PC-9 (cell line): ENCODE measurements around the gene IGIP. TPM values are rescaled to one million over a fixed set of nuclear protein-coding genes. Genes with fewer than 3 reads are reported as not detected.

Experiments used
- BruUV-seq: library from RNA; stranded (reverse); fragments of 400-500 nt; replicated peaks from 2 replicates; lab custom pipeline; 2021; lab: Mats Ljungman, UMichigan
- CTCF ChIA-PET: fragments of 300-600 bp; sonication (Branson Sonifier 250); formaldehyde crosslinking; loops from one replicate; lab custom pipeline; 2022; ENCODE audit warnings: antibody characterized with exemption; lab: Charles Lee
- POLR2A ChIA-PET: fragments of 300-600 bp; sonication (Branson Sonifier 250); formaldehyde crosslinking; loops from one replicate; lab custom pipeline; 2022; ENCODE audit warnings: antibody characterized with exemption; ENCODE audit not compliant: unreplicated experiment; lab: Charles Lee
- DNase-seq, 2 experiments: peaks; one replicate each; pipeline versions ENCODE4 v3.0.0 to v3.0.0-alpha.2; 2015 to 2022; ENCODE audit warnings: mixed read lengths in 1 of 2
- H2AFZ ChIP-seq: fragments of 200-600 bp; sonication (generic); 2 replicates; pipeline ENCODE4 v1.8.1; 2017; ENCODE audit warnings: antibody characterized with exemption
- H3F3A ChIP-seq: fragments of 200-600 bp; sonication (generic); 2 replicates; pipeline ENCODE4 v1.8.1; 2017; ENCODE audit warnings: antibody characterized with exemption, mild to moderate bottlenecking, low read depth; ENCODE audit not compliant: insufficient read depth
- H3K27ac ChIP-seq: fragments of 200-600 bp; sonication (generic); 2 replicates; pipeline ENCODE4 v1.6.1; 2016; ENCODE audit warnings: mixed run types
- H3K27me3 ChIP-seq: fragments of 200-600 bp; sonication (generic); 2 replicates; pipeline ENCODE4 v1.6.1; 2016; ENCODE audit warnings: low read depth, mixed run types; ENCODE audit not compliant: insufficient read depth
- H3K36me3 ChIP-seq: fragments of 200-600 bp; sonication (generic); 2 replicates; pipeline ENCODE4 v1.6.1; 2016; ENCODE audit warnings: low read depth, mixed run types
- H3K4me1 ChIP-seq: fragments of 200-600 bp; sonication (generic); replicated peaks from 2 replicates; pipeline ENCODE4 v1.6.1; 2016; ENCODE audit warnings: mixed run types; ENCODE audit not compliant: insufficient read depth
- H3K4me2 ChIP-seq: fragments of 200-600 bp; sonication (generic); 2 replicates; pipeline ENCODE4 v1.6.1; 2017; ENCODE audit warnings: mixed run types
- H3K4me3 ChIP-seq: fragments of 200-600 bp; sonication (generic); 2 replicates; pipeline ENCODE4 v1.6.1; 2016; ENCODE audit warnings: mixed run types
- H3K79me2 ChIP-seq: fragments of 200-600 bp; sonication (generic); 2 replicates; pipeline ENCODE4 v1.6.1; 2017; ENCODE audit warnings: low read depth, mixed run types
- H3K9me2 ChIP-seq: fragments of 200-600 bp; sonication (generic); 2 replicates; pipeline ENCODE4 v1.8.1; 2017; ENCODE audit warnings: mild to moderate bottlenecking; ENCODE audit not compliant: insufficient read depth
- H3K9me3 ChIP-seq: fragments of 200-600 bp; sonication (generic); 2 replicates; pipeline ENCODE4 v1.8.1; 2016; ENCODE audit warnings: low read depth; ENCODE audit not compliant: insufficient read depth
- H4K20me1 ChIP-seq: fragments of 200-600 bp; sonication (generic); 2 replicates; pipeline ENCODE4 v1.8.1; 2017; ENCODE audit not compliant: insufficient read depth
- EZH2 ChIP-seq: fragments of 200-600 bp; sonication (generic); IDR thresholded peaks from 2 replicates; pipeline ENCODE4 v1.8.0; 2017; ENCODE audit warnings: antibody characterized with exemption, low read depth
- intact Hi-C: fragments of 100-400 bp; cut with micrococcal nuclease; formaldehyde crosslinking; loops from one replicate; pipeline ENCODE4 v1.10.0; 2022; ENCODE audit not compliant: unreplicated experiment
- total RNA-seq: library from RNA; stranded (reverse); gene quantifications from 2 replicates; pipeline ENCODE4 v1.2.3, GENCODE V29; 2021
- TF ChIP-seq, protein P1 (sequence below): fragments of 200-600 bp; sonication (generic); conservative IDR thresholded peaks from 2 replicates; pipeline ENCODE4 v1.6.1; 2017; ENCODE audit warnings: mixed run types, antibody characterized with exemption, mild to moderate bottlenecking, moderate library complexity

The IGIP gene
- total RNA-seq, 1 experiment from 2014 or later = 6.2 TPM

DNA sequence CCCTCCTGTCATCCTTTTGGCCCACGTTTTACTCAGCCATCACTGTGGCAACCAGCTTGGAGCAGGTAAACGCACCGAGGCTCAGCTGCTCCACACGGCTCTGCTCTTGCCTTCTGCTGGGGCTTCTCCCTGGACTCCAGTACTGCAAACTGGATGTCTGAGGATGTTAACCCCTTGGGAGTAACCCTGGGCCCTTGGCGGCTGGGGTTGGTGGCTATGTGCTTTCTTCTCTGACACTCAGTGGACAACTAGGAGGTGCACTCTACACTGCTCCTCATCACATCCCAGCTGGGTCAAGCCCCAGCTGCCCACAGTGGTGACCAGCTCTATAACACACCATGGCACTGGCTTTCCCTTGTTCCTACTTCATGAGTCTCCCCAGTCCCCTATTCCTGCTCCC is 37.0 kb downstream of the IGIP start:
- TF ChIP-seq, protein P1, sequence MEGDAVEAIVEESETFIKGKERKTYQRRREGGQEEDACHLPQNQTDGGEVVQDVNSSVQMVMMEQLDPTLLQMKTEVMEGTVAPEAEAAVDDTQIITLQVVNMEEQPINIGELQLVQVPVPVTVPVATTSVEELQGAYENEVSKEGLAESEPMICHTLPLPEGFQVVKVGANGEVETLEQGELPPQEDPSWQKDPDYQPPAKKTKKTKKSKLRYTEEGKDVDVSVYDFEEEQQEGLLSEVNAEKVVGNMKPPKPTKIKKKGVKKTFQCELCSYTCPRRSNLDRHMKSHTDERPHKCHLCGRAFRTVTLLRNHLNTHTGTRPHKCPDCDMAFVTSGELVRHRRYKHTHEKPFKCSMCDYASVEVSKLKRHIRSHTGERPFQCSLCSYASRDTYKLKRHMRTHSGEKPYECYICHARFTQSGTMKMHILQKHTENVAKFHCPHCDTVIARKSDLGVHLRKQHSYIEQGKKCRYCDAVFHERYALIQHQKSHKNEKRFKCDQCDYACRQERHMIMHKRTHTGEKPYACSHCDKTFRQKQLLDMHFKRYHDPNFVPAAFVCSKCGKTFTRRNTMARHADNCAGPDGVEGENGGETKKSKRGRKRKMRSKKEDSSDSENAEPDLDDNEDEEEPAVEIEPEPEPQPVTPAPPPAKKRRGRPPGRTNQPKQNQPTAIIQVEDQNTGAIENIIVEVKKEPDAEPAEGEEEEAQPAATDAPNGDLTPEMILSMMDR = no peak
- no peak for TF ChIP-seq EZH2
- Histone ChIP-seq H3K9me2 (no peaks in the 10 kb centered on the region), H3K4me1 (peaks cover 12% of the 10 kb centered on the region), H3K4me3 (no peak overlapping the region), H3K4me2 (no peak overlapping the region), H3F3A (peaks cover 4% of the 10 kb centered on the region; the same call in 1 of the 2 replicates), H3K27me3 (no peaks in the 10 kb centered on the region), H3K36me3 (no peaks in the 10 kb centered on the region), H3K79me2 (no peaks in the 10 kb centered on the region), H2AFZ (no peak overlapping the region), H3K9me3 (no peaks in the 10 kb centered on the region), H4K20me1 (no peaks in the 10 kb centered on the region), H3K27ac (no peak overlapping the region)
- BruUV-seq = no TSS peak
- DNase-seq = no peak
- ChIA-PET POLR2A (no interaction called here), CTCF (no interaction called here)
- intact Hi-C loops = no loop called here

DNA sequence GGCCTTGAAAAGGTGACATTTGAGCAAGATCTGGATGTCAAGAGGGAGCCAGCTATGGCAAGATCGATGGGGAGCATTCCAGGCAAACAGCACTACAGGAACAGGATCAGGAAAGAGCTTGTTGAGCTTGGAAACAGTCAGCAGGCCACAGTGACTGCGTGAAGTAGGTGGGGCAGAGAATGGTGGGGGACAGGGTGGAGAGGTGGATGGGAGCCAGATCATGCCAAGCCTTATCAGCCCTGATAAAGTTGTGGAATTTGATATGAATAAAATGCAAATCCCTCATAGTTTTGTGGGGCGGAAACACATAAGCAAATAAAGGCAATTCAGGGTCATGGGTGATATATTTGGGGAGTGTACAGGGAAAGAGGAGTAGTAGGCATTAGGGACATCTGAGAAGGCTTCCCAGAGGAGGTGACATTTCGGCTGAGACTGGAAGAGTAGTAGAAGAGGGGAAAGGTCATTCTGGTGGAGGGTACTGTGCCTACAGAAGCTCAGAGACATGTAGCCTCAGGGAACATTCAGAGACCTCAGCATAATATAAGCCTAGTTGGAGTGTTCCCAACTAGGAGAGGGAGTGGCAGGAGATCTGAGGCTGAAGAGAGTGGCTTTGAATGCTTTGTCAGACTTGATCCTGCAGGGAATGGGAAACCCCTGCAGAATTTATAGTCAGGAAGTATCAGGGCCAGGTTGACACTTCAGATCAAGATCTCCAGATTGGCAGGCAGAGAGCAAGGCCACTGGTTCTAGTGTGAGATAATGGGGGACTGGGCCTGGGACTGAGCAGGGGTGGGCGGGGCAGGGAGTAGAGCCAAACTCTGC is 39.6 kb downstream of the IGIP start:
- intact Hi-C loops = no loop called here
- Histone ChIP-seq H2AFZ (no peak overlapping the region), H3K9me2 (no peaks in the 10 kb centered on the region), H4K20me1 (no peaks in the 10 kb centered on the region), H3K36me3 (no peaks in the 10 kb centered on the region), H3K9me3 (no peaks in the 10 kb centered on the region), H3K4me1 (peaks cover 16% of the 10 kb centered on the region), H3K4me2 (peak overlapping the region; percentile 24; the same call in 1 of the 2 replicates), H3F3A (peaks cover 4% of the 10 kb centered on the region; the same call in 1 of the 2 replicates), H3K4me3 (no peak overlapping the region), H3K79me2 (no peaks in the 10 kb centered on the region), H3K27me3 (no peaks in the 10 kb centered on the region), H3K27ac (no peak overlapping the region)
- BruUV-seq = no TSS peak
- ChIA-PET POLR2A (interaction anchor here (0.5 kb wide), 1 partner anchor 870 kb away, joined by 3 read pairs; no protein-coding TSS in a partner anchor), CTCF (no interaction called here)
- TF ChIP-seq, protein P1 = no peak
- no peak for TF ChIP-seq EZH2
- DNase-seq = peak in 1 of 2 experiments; percentile 20

DNA sequence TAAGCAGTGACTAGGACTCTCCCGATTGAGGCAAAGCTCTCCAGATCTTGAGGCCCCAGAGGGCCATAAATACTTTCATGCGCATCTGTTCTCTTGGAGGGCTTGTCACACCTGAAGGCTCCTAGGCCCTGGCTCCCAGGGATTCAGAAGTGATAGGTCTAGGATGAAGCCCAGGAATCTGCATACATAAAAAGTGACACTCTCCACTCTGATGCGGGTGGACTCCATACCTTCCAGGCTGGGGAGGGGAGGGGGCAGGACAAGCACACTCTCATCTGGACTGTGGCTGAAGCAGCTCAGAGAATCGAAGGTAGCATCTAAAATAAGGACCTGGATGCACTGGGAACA is 40.2 kb downstream of the IGIP start:
- H3K79me2 ChIP-seq = no peaks in the 10 kb centered on the region
- H3K36me3 ChIP-seq = no peaks in the 10 kb centered on the region
- no peak overlapping the region for H3K4me3 ChIP-seq
- H3F3A ChIP-seq = peaks cover 4% of the 10 kb centered on the region; the same call in 1 of the 2 replicates
- no peaks in the 10 kb centered on the region for H3K27me3 ChIP-seq
- DNase-seq = no peak
- ChIA-PET CTCF (no interaction called here), POLR2A (interaction anchor here (0.5 kb wide), 1 partner anchor 869 kb away, joined by 3 read pairs; no protein-coding TSS in a partner anchor)
- H3K27ac ChIP-seq = no peak overlapping the region
- H3K4me2 ChIP-seq = no peak overlapping the region
- BruUV-seq = no TSS peak
- intact Hi-C loops = no loop called here
- H2AFZ ChIP-seq = no peak overlapping the region
- H4K20me1 ChIP-seq = no peaks in the 10 kb centered on the region
- H3K9me3 ChIP-seq = no peaks in the 10 kb centered on the region
- no peaks in the 10 kb centered on the region for H3K9me2 ChIP-seq
- TF ChIP-seq, protein P1 = no peak
- TF ChIP-seq EZH2 = no peak
- peaks cover 16% of the 10 kb centered on the region for H3K4me1 ChIP-seq
